Raji (cell line): Measurements from ENCODE around the gene CDH13.

Source experiments
- POLR2A ChIP-seq: IDR thresholded peaks from 2 replicates; pipeline ENCODE4 v1.6.1; 2011; ENCODE audit warnings: low read depth, low read length, control low read depth; ENCODE audit not compliant: insufficient read depth

Gene CDH13

DNA sequence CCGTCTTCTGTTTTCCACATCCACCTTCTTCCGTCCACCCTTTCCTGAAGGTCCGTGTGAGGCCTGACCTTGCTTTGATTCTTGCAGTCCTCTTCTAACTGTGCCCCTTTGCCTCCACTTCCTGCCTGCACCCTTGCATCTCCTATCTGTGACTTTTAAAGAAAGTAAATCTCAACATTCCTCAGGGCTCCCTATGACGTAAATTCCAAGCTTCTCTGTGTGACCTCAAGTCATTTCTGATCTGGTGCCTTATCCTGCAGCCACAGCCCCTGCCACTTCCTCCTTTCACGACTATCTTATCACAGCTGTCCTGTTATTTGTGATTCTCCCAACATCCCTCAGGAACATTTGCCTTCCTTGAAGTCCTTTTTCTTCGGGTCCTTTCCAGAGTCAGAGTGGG, 520.5 kb downstream of the CDH13 start:
- no peak for TF ChIP-seq POLR2A

DNA sequence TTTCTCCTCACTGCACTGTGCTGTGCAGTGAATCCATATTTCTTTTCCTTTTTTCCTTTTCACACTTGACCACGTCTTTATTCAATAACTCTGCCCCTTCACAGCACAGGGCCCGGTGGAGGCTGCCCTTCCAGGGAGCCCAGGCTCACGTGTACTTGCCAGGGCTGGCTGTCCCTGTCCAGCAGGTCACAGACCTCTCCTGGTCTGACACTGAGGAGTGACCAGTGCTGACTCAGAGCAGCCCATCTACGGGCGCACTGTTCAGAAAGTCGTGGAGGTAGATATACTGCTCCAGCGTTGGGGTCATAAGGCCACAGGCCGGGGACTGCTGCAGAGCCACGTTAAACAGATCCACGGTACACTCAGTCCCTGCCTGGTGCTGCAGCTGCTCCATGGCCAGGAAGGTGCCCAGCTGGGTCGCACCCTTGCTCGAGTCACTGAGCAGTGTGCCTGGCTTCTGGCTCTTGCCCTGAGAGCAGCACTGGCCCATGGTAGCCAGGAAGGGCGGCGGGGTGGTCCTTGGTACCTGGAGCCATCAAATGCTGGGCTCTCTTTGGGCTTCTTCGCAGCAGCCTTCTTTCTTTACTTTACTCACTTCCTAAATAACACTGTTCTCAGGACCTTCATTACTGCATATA, 531.7 kb downstream of the CDH13 start:
- no peak for TF ChIP-seq POLR2A

DNA sequence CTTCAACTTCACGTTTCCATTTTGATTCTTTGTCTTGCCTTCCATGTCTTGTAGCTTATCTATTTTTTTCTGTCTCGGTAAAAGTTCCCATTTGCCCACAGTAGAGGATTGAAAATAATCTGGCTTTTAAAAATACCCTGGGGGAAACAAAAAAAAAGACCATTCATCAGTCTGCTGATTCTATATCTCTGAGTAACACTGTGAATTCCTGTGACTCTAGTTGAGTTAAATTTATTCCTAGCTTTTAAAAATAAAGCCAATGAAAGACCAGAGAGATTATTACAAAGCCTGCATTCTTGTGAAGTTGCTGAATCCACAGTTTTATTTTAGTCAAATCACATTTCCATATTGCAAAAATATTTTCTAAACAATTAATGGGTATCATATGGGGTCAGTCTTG, 532.3 kb downstream of the CDH13 start:
- TF ChIP-seq POLR2A, result no peak

DNA sequence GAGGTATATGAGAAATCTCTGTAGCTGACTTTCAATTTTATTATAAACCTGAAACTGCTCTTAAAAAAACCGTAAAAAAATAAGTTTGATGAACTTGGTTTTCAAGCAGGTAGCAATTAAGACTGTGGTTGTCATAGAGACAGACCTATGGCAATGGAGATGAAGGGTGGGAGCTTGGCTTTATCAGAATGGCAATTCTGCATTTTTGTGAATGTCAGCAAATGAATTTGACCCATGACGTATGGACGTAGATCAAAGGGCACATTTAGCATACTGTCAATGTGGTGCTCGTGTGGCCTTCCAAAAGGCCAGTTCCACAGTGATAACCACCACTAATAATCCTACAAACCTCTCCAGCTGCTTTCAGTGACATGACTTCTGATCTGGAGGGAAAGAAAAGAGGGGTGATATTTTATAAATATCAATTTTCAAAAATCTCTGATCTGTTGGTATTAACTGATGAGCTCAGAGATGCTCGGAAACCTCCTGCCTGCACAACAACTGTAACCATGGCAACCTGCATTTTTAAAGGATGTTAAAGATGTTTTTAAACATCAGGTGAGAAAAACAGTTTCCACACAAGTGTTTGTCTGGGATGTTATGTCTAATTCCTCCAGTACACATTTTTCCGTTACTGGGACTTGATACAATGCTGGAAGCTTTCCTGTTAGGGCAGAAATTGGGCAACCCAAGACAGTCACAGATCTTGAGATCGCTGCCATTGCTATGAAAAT, 533.7 kb downstream of the CDH13 start:
- no peak for TF ChIP-seq POLR2A

DNA sequence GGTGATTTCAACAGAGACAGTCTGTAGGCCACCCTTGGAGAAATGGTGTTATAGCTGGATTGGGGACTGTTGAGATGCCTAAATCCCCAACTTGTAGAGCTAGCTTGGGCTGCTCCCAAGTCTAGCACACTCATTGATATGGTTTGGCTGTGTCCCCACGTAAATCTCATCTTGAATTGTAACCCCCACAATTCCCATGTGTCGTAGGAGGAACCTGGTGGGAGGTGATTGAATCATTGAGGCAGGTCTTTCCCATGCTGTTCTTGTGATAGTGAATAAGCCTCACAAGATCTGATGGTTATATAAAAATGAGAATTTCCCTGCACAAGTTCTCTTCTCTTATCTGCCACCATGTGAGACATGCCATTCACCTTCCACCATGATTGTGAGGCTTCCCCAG, 536.0 kb downstream of the CDH13 start:
- no peak for TF ChIP-seq POLR2A

DNA sequence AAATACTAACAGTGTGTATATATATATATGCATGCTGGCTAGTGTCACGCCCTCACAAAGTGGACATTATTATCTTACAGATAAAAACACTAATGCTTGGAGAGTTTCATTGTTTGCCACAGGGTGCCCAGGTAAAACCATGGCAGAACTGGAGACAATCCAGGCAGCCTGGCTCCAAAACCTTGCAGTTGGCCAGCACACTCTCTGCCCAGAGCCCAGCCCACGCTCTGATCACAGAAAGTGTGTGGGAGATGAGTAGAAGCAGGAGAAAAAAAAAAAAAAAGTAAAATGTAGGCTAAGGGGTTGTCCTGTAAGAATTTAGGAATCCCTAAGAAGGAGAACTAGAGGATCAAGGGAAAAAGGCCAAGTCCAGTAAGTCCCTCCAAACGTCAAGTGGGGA, 538.0 kb downstream of the CDH13 start:
- TF ChIP-seq POLR2A, result no peak

DNA sequence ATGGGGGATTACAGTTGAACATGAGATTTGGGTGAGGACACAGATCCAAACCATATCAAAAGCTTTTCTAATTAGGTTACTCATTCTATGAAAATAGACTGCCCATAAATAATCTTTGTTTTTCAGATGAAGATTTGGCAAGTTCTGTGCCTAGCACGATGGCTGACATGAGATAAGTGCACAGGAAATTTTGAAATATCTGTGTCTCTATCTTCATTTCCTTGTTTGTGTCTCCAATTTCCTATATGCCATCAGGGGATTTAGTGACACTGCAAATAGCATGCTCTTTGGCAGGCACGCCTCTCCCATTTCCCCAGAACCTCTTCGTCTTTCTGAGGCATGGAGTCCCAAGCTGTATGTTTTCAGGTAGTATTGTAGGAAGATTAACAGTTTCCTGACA, 544.6 kb downstream of the CDH13 start:
- no peak for TF ChIP-seq POLR2A

DNA sequence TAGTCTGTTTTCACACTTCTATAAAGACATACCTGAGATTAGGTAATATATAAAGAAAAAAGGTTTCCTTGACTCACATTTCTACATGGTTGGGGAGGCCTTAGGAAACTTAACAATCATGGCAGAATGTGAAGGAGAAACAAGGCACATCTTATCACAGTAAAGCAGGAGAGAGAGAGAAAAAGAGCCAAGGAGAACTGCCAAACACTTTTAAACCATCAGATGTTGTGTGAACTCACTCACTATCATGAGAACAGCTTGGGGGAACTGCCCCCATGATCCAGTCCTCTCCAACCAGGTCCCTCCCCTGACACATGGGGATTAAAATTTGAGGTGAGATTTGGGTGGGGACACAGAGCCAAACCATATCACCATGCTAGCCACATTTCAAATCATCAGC, 547.9 kb downstream of the CDH13 start:
- no peak for TF ChIP-seq POLR2A

DNA sequence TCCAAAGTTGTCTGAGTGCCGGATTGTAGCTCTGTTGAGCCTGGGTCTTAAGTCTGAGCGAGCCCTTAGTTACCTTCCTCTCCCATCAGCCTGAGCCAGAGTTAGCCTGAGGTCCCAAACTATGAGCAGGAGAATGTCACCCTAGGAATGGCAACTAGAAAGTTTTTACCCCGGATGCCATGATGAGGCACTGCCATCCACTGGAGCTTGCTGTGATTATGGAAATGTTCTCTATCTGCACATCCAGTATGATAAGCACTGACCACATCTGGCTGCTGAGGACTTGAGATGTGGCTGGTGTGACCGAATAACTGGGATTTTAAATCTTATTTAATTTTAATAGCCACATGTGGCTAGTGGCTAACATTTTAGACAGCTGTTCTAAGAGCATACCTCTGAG, 550.0 kb downstream of the CDH13 start:
- TF ChIP-seq POLR2A, result no peak

DNA sequence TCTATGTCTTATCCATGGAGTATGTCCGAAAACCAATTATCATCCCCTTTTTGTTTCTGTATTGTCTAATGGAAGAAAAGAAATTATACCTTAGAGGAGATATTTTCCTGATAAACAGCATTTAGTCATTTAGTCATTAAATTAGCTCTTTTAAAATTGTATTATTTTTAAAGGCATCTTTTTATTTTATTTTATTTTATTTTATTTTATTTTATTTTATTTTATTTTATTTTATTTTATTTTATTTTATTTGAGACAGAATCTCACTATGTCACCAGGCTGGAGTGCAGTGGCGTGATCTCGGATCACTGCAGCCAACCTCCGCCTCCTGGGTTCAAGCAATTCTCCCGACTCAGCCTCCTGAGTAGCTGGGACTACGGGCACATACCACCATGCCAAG, 559.1 kb downstream of the CDH13 start:
- no peak for TF ChIP-seq POLR2A

DNA sequence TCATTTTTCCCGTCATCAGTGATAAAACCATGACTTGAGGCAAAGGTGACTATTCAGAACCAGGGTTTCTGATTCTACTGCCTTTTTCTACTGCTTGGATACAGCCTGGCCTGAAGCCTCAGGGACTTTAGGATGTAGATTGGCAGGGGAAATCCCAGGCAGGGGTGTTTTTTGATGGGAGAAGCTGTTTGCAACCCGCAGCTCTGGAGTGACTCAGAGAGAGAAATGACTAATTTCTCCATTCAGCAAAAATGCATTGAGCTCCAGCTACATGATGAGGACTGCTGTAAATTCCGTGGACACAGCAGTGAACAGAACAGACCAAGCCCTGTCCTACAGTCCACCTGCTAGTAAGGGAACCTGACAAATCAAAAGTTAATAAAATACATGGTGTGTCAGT, 560.6 kb downstream of the CDH13 start:
- TF ChIP-seq POLR2A, result no peak

DNA sequence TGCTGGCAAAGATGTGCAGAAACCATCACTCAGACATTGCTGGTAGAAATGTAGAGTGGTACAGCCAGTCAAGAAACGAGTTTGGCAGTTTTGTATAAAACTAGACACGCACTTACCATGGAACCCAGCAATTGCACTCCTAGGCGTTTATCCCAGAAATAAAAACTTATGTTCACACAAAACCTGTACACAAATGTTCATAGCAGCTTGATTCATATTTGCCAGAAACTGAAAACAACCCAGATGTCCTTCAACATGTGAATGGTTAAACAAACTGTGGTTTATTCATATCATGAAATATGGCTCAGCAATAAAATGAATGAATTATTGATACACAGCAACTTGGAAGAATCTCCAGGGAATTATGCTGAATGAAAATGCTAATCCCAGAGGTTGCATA, 570.0 kb downstream of the CDH13 start:
- no peak for TF ChIP-seq POLR2A

DNA sequence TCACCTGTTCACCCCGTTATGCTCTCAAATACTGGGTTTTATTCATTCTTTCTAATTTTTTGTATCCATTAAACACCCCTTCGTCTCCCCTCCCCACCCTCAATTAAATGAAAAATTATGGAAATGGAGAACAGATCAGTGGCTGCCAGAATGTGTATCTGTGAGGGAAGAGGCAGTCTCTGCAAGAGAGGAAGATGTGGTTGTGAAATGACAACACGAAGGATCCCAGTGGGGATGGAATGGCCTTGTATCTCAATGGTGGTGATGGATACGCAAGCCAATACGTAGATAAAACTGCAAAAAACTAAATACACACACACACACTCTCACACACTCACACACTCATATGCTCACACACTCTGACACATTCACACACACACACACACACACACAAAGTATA, 570.7 kb downstream of the CDH13 start:
- TF ChIP-seq POLR2A, result no peak

DNA sequence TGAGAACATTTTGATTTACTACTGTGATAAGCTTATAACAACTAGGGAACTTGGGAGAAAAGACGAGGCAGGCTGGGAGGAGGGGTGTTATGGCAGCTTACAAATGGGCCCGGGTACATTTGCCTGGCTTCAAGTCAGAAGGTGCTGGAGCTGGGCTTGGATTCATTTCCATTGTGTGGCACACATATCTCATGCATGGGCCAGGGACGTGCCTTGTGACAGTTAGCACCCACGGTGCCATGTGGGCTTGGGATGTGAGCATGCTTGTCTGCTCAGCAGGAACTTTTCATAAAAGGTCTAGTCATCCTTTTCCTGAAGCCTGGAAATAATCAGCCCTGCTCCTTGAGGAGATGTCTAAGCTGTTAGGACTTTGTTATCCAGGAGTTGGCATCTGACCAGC, 572.2 kb downstream of the CDH13 start:
- no peak for TF ChIP-seq POLR2A

DNA sequence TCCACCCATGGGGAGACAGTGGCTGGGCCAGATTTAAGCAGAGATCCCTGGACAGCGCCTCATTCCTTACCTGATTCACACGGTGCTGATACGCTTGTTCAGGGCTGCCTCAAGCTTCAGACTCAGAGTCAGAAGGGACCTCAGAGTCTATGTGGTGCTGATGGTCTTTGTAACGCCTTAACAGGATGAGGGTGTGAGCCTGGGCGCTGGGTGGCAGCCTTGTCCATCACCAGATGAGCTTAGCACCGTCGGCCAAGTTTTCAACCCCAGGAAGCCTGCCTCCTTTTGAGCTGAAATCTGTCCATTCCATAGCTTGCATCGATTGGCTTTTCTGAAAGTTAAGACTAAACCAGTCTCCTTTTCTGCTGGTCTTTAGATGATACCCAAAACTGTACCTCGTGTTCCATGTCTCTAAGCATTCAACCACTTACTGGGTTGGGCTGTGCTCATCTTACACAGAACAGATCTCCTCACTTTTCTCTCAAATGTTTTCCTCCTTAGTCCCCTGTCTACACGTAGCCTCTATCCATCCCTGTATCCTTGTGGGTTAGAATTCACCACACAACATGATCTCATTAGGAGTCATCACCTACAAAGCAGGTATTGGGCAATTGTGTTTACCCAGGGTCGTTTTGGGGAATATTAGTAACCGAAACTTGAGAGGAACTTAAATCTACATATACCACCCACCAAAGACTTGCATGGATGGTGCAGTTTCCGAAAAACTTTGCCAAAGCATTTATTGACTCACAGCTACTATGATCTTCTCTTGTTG, 573.4 kb downstream of the CDH13 start:
- TF ChIP-seq POLR2A, result no peak

DNA sequence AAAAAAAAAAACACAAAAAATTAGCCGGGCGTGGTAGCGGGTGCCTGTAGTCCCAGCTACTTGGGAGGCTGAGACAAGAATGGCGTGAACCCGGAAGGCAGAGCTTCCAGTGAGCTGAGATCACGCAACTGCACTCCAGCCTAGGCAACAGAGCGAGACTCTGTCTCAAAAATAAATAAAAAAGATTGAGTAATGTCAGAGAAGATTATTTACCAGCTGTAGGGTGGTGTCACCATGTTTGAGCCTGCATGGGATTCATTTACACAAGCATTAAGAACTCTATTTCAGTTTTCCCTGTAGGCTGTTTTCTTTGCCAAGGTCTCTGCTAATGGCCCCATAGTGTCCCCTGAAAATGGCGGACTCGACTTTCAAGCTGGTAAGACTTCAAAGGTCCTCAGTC, 575.0 kb downstream of the CDH13 start:
- TF ChIP-seq POLR2A, result no peak
